SH-SY5Y (cell line): ENCODE results near the gene APOBEC2.

Experiments used
- GATA2 ChIP-seq: IDR thresholded peaks from 2 replicates; pipeline ENCODE4 v1.6.1; 2011; ENCODE audit warnings: mild to moderate bottlenecking, low read depth, low read length
- GATA3 ChIP-seq: IDR thresholded peaks from 2 replicates; pipeline ENCODE4 v1.6.1; 2011; ENCODE audit warnings: low read depth, mild to moderate bottlenecking, low read length, moderate library complexity

- no peak for TF ChIP-seq GATA2
- no peak for TF ChIP-seq GATA3
These were observed 25.1 kb downstream of the APOBEC2 start for GRCh38 chr6:41078101-41078500.
